Body of pancreas (tissue), 4 donors: ENCODE measurements around the gene ARHGAP30.

Source experiments
- POLR2A ChIP-seq, 3 donors: fragments of 450-650 bp; IDR thresholded peaks; one replicate each; pipeline ENCODE4 v1.6.1; 2016; ENCODE audit warnings: antibody characterized with exemption in 3 of 3, mild to moderate bottlenecking in 2 of 3
- TF ChIP-seq, protein P1 (sequence below), 7 experiments: fragments of 450-650 bp in 4 of 7; fragments of 200-600 bp in 3 of 7; sonication (generic) in 3 of 7; IDR thresholded peaks; one replicate each; pipeline ENCODE4 v1.5.1; 2016 to 2019; ENCODE audit warnings: antibody characterized with exemption in 7 of 7

DNA sequence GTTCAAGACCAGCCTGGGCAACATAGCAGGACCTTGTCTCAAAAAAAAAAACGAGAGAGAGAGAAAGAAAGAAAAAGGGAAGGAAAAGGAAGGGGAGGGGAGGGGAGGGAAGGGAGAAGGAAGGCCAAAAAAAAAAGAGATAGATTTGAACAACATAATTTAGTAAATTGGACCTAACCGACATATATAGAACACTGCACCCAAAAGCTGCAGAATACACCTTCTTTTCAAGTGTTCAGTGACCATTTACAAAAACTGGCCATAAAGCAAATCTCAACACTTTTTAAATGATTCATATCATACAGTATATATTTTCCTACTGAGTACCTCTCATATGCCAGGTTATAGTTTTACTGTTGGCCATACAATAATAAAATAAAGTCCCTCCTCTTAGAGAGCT lies 37.8 kb downstream of the ARHGAP30 start:
- TF ChIP-seq, protein P1, sequence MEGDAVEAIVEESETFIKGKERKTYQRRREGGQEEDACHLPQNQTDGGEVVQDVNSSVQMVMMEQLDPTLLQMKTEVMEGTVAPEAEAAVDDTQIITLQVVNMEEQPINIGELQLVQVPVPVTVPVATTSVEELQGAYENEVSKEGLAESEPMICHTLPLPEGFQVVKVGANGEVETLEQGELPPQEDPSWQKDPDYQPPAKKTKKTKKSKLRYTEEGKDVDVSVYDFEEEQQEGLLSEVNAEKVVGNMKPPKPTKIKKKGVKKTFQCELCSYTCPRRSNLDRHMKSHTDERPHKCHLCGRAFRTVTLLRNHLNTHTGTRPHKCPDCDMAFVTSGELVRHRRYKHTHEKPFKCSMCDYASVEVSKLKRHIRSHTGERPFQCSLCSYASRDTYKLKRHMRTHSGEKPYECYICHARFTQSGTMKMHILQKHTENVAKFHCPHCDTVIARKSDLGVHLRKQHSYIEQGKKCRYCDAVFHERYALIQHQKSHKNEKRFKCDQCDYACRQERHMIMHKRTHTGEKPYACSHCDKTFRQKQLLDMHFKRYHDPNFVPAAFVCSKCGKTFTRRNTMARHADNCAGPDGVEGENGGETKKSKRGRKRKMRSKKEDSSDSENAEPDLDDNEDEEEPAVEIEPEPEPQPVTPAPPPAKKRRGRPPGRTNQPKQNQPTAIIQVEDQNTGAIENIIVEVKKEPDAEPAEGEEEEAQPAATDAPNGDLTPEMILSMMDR (IDR thresholded peaks at IDR 0.05) = no peak
- no peak for TF ChIP-seq POLR2A (IDR thresholded peaks at IDR 0.05)
